HepG2 (cell line): ENCODE measurements around the gene SDHAF3. TPM values are rescaled to one million over a fixed set of nuclear protein-coding genes. Genes with fewer than 3 reads are reported as not detected.

ENCODE experiments used
- ATAC-seq: fragments of 200-7000 bp; cut with Tn5 transposase; 3 replicates; pipeline ENCODE4 v1.9.1; 2020; ENCODE audit warnings: mild to moderate bottlenecking, moderate library complexity
- BruUV-seq: library from RNA; stranded (reverse); fragments of 400-500 nt; replicated peaks from 2 replicates; lab custom pipeline; 2021; lab: Mats Ljungman, UMichigan
- CTCF ChIA-PET: fragments of 300-600 bp; formaldehyde crosslinking; extraction: SDS; loops from one replicate; lab custom pipeline; 2021; ENCODE audit warnings: low total read pairs, inconsistent platforms, low intra/inter-chr PET ratio; lab: Yijun Ruan, JAX
- POLR2A ChIA-PET: fragments of 350-600 bp; sonication (Branson Sonifier 250); formaldehyde crosslinking; loops from one replicate; lab custom pipeline; 2020; ENCODE audit warnings: antibody characterized with exemption, inconsistent platforms; lab: Yijun Ruan, JAX
- DNase-seq: peaks from one replicate; pipeline ENCODE4 v3.0.0-alpha.2; 2015; ENCODE audit warnings: low spot score
- FAIRE-seq: peaks from 3 replicates; lab custom pipeline; 2011; peaks lifted over from hg19 to GRCh38; lab: Jason Lieb, UNC
- H2AFZ ChIP-seq: one replicate; pipeline ENCODE4 v1.6.1; 2011; ENCODE audit warnings: low read length, inconsistent platforms
- H3K27ac ChIP-seq: fragments of 300-600 bp; 3 replicates; pipeline ENCODE4 v1.8.0; 2011; ENCODE audit warnings: mixed run types, mild to moderate bottlenecking, mixed read lengths, low read length, inconsistent platforms; ENCODE audit not compliant: insufficient read depth; ENCODE audit errors: extremely low read length
- H3K27me3 ChIP-seq, 2 experiments: fragments of 200-600 bp in 1 of 2; 2 replicates in 1 of 2; 3 replicates in 1 of 2; pipeline versions ENCODE4 v1.6.0 to v1.8.0; 2011; ENCODE audit warnings: low read length in 2 of 2, mild to moderate bottlenecking in 2 of 2, moderate library complexity in 2 of 2, inconsistent platforms in 1 of 2; ENCODE audit not compliant: insufficient read depth in 2 of 2, control insufficient read depth in 1 of 2
- H3K36me3 ChIP-seq, 2 experiments: fragments of 200-600 bp in 1 of 2; replicated peaks in 1 of 2; 2 replicates in 1 of 2; 3 replicates in 1 of 2; pipeline versions ENCODE4 v1.5.1 to v1.8.0; 2011; ENCODE audit warnings: low read length in 2 of 2, inconsistent platforms in 1 of 2; ENCODE audit not compliant: insufficient read depth in 2 of 2, control insufficient read depth in 1 of 2
- H3K4me1 ChIP-seq: 2 replicates; pipeline ENCODE4 v1.5.1; 2012; ENCODE audit warnings: low read length, inconsistent platforms; ENCODE audit not compliant: insufficient read depth
- H3K4me2 ChIP-seq: 2 replicates; pipeline ENCODE4 v1.6.0; 2011; ENCODE audit warnings: low read depth, low read length, inconsistent platforms
- H3K4me3 ChIP-seq, 3 experiments: fragments of 200-600 bp in 1 of 3; sonication (generic), shearing (Covaris generic) in 1 of 3; replicated peaks in 1 of 3; 2 replicates each; pipeline ENCODE4 v1.5.1; 2011 to 2016; ENCODE audit warnings: low read length in 3 of 3, inconsistent platforms in 2 of 3, low read depth in 2 of 3, mild to moderate bottlenecking in 2 of 3, control low read depth in 1 of 3, mixed read lengths in 1 of 3; ENCODE audit not compliant: insufficient read depth in 1 of 3
- H3K79me2 ChIP-seq: one replicate; pipeline ENCODE4 v1.6.1; 2011; ENCODE audit warnings: low read length, inconsistent platforms; ENCODE audit not compliant: insufficient read depth
- H3K9ac ChIP-seq: 2 replicates; pipeline ENCODE4 v1.6.0; 2011; ENCODE audit warnings: mild to moderate bottlenecking, low read depth, low read length, inconsistent platforms; ENCODE audit not compliant: insufficient read depth
- H3K9me3 ChIP-seq: 2 replicates; pipeline ENCODE4 v1.5.1; 2012; ENCODE audit warnings: mild to moderate bottlenecking, low read length
- H4K20me1 ChIP-seq: 2 replicates; pipeline ENCODE4 v1.6.0; 2011; ENCODE audit warnings: inconsistent platforms, mild to moderate bottlenecking, low read length, moderate library complexity; ENCODE audit not compliant: insufficient read depth
- ARNT2 ChIP-seq: sonication (generic); formaldehyde crosslinking; IDR thresholded peaks from 2 replicates; pipeline ENCODE4 v1.8.0; 2022; ENCODE audit warnings: mild to moderate bottlenecking, low read depth, missing genetic modification reagents, moderate library complexity
- HMGXB3 ChIP-seq: sonication (generic); formaldehyde crosslinking; IDR thresholded peaks from 2 replicates; pipeline ENCODE4 v1.4.0; 2020; ENCODE audit warnings: missing genetic modification reagents, borderline replicate concordance
- MLXIP ChIP-seq: sonication (generic); formaldehyde crosslinking; IDR thresholded peaks from 2 replicates; pipeline ENCODE4 v1.9.0; 2021; ENCODE audit warnings: missing genetic modification reagents, borderline replicate concordance
- WGBS: methylation state at CpG from one replicate; pipeline ENCODE4 v1.1.6; 2017; ENCODE audit warnings: low lambda C conversion rate; 5-methylcytosine and 5-hydroxymethylcytosine counted together
- in situ Hi-C: cut with HindIII; loops from 2 replicates; pipeline ENCODE4 v1.10.0; 2017; ENCODE audit warnings: low pct_unique_long_range_greater_than_20kb; ENCODE audit not compliant: extremely low pct_ligation_motif_present
- intact Hi-C: fragments of 100-400 bp; cut with micrococcal nuclease; formaldehyde crosslinking; loops from one replicate; pipeline ENCODE4 v1.10.0; 2022; ENCODE audit not compliant: unreplicated experiment
- polyA plus RNA-seq, 8 experiments: library from polyadenylated mRNA; depleted of rRNA in 3 of 8; stranded (reverse) in 7 of 8; unstranded in 1 of 8; fragments of >200 nt; fragmentation: Illumina TruSeq in 4 of 8; extraction: Trizol in 4 of 8; gene quantifications; 2 replicates each; pipeline versions ENCODE4 v1.2.1 to v1.2.3, GENCODE V29; 2011 to 2016; ENCODE audit warnings: low read depth in 4 of 8, missing spikeins in 1 of 8, mixed read lengths in 1 of 8; ENCODE audit not compliant: insufficient read depth in 1 of 8
- total RNA-seq, 5 experiments: library from RNA; depleted of rRNA; stranded (reverse); fragments of >200 nt; fragmentation: Illumina TruSeq; extraction: Trizol; gene quantifications; 2 replicates each; pipeline ENCODE4 v1.2.3, GENCODE V29; 2016; ENCODE audit warnings: low read depth in 1 of 5
- TF ChIP-seq, protein P1 (sequence below): sonication (generic); formaldehyde crosslinking; IDR thresholded peaks from 2 replicates; pipeline ENCODE4 v1.5.0; 2020; ENCODE audit warnings: mild to moderate bottlenecking, missing genetic modification reagents
- TF ChIP-seq, protein P2 (sequence below): IDR thresholded peaks from 2 replicates; pipeline ENCODE4 v1.6.1; 2012; ENCODE audit warnings: low read depth, low read length, improper control_type of control experiment
- TF ChIP-seq, protein P3 (sequence below): sonication (generic); formaldehyde crosslinking; IDR thresholded peaks from 2 replicates; pipeline ENCODE4 v1.4.0; 2020; ENCODE audit warnings: missing genetic modification reagents

Gene SDHAF3
- total and polyA plus RNA-seq, 2 of the 13 experiments (the other 11 are each of a cell fraction or from before 2014, with no cell fraction given): 15.2 to 32.6 TPM

DNA sequence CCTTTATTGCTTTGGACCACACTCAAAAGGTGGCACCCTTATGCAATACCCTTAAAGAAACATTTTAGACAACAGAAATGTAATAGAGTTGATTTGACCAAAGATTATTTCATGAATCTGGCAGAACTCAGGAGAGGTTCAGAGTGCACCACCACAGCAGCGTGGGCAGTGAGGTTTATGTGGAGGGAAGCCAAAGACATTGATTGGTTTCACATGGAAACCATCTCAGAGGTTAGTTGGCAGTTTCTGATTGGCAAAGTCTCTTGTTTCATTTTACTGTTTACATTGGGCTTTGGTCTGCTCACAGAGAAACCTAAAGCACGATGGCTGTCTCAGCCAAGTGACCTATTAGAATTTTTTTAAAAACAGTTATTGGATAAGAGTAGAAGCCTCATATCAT lies 101.3 kb downstream of the SDHAF3 start:
- 0 out of 5 replicates have a peak, but pooled peaks cover 0 to 3% of the 10 kb centered on the region in 2 experiments for H3K27me3 ChIP-seq
- H3K4me3 ChIP-seq: no peak overlapping the region
- in situ Hi-C loops: no loop called here
- DNase-seq (no peak), ATAC-seq (no peak), FAIRE-seq (no peak)
- intact Hi-C loops: no loop called here
- no peaks in the 10 kb centered on the region for H4K20me1 ChIP-seq
- no peaks in the 10 kb centered on the region for H3K9me3 ChIP-seq
- no peak overlapping the region for H3K9ac ChIP-seq
- no peaks in the 10 kb centered on the region for H3K79me2 ChIP-seq
- 0% methylated on average over 2 of the region's 2 CpGs for WGBS
- H3K36me3 ChIP-seq: no peaks in the 10 kb centered on the region
- H3K27ac ChIP-seq: no peak overlapping the region
- CTCF ChIA-PET: no interaction called here
- POLR2A ChIA-PET: no interaction called here
- H3K4me1 ChIP-seq: no peaks in the 10 kb centered on the region
- BruUV-seq: no TSS peak
- no peak overlapping the region for H2AFZ ChIP-seq
- no peak overlapping the region for H3K4me2 ChIP-seq
- TF ChIP-seq, protein P1, sequence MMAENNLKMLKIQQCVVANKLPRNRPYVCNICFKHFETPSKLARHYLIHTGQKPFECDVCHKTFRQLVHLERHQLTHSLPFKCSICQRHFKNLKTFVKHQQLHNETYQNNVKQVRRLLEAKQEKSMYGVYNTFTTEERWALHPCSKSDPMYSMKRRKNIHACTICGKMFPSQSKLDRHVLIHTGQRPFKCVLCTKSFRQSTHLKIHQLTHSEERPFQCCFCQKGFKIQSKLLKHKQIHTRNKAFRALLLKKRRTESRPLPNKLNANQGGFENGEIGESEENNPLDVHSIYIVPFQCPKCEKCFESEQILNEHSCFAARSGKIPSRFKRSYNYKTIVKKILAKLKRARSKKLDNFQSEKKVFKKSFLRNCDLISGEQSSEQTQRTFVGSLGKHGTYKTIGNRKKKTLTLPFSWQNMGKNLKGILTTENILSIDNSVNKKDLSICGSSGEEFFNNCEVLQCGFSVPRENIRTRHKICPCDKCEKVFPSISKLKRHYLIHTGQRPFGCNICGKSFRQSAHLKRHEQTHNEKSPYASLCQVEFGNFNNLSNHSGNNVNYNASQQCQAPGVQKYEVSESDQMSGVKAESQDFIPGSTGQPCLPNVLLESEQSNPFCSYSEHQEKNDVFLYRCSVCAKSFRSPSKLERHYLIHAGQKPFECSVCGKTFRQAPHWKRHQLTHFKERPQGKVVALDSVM (CRISPR knock-in tag): no peak
- TF ChIP-seq, protein P2, sequence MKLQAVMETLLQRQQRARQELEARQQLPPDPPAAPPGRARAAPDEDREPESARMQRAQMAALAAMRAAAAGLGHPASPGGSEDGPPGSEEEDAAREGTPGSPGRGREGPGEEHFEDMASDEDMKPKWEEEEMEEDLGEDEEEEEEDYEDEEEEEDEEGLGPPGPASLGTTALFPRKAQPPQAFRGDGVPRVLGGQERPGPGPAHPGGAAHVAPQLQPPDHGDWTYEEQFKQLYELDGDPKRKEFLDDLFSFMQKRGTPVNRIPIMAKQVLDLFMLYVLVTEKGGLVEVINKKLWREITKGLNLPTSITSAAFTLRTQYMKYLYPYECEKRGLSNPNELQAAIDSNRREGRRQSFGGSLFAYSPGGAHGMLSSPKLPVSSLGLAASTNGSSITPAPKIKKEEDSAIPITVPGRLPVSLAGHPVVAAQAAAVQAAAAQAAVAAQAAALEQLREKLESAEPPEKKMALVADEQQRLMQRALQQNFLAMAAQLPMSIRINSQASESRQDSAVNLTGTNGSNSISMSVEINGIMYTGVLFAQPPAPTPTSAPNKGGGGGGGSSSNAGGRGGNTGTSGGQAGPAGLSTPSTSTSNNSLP: no peak
- no peak for TF ChIP-seq HMGXB3
- TF ChIP-seq, protein P3, sequence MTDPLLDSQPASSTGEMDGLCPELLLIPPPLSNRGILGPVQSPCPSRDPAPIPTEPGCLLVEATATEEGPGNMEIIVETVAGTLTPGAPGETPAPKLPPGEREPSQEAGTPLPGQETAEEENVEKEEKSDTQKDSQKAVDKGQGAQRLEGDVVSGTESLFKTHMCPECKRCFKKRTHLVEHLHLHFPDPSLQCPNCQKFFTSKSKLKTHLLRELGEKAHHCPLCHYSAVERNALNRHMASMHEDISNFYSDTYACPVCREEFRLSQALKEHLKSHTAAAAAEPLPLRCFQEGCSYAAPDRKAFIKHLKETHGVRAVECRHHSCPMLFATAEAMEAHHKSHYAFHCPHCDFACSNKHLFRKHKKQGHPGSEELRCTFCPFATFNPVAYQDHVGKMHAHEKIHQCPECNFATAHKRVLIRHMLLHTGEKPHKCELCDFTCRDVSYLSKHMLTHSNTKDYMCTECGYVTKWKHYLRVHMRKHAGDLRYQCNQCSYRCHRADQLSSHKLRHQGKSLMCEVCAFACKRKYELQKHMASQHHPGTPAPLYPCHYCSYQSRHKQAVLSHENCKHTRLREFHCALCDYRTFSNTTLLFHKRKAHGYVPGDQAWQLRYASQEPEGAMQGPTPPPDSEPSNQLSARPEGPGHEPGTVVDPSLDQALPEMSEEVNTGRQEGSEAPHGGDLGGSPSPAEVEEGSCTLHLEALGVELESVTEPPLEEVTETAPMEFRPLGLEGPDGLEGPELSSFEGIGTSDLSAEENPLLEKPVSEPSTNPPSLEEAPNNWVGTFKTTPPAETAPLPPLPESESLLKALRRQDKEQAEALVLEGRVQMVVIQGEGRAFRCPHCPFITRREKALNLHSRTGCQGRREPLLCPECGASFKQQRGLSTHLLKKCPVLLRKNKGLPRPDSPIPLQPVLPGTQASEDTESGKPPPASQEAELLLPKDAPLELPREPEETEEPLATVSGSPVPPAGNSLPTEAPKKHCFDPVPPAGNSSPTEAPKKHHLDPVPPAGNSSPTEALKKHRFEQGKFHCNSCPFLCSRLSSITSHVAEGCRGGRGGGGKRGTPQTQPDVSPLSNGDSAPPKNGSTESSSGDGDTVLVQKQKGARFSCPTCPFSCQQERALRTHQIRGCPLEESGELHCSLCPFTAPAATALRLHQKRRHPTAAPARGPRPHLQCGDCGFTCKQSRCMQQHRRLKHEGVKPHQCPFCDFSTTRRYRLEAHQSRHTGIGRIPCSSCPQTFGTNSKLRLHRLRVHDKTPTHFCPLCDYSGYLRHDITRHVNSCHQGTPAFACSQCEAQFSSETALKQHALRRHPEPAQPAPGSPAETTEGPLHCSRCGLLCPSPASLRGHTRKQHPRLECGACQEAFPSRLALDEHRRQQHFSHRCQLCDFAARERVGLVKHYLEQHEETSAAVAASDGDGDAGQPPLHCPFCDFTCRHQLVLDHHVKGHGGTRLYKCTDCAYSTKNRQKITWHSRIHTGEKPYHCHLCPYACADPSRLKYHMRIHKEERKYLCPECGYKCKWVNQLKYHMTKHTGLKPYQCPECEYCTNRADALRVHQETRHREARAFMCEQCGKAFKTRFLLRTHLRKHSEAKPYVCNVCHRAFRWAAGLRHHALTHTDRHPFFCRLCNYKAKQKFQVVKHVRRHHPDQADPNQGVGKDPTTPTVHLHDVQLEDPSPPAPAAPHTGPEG: no peak
- TF ChIP-seq ARNT2: no peak
- no peak for TF ChIP-seq MLXIP
